ENCODE data around the gene LINC00237.

- TF ChIP-seq TEAD4 (IDR thresholded peaks at IDR 0.05; ENCODE audit: low read length): no peak
- TF ChIP-seq TEAD4 (CRISPR knock-in tag; IDR thresholded peaks at IDR 0.05; ENCODE audit: borderline replicate concordance): no peak
- TF ChIP-seq SMC3 (conservative IDR thresholded peaks at IDR 0.05; ENCODE audit: insufficient read depth, low read depth, low read length): no peak
- TF ChIP-seq, protein P1, sequence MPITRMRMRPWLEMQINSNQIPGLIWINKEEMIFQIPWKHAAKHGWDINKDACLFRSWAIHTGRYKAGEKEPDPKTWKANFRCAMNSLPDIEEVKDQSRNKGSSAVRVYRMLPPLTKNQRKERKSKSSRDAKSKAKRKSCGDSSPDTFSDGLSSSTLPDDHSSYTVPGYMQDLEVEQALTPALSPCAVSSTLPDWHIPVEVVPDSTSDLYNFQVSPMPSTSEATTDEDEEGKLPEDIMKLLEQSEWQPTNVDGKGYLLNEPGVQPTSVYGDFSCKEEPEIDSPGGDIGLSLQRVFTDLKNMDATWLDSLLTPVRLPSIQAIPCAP (CRISPR knock-in tag; IDR thresholded peaks at IDR 0.05; ENCODE audit: borderline replicate concordance): no peak
- no peak for TF ChIP-seq TAF15 (IDR thresholded peaks at IDR 0.05; ENCODE audit: low read depth, low read length)
- no peak for TF ChIP-seq ZNF507 (tag; conservative IDR thresholded peaks at IDR 0.05)
- TF ChIP-seq CREM (IDR thresholded peaks at IDR 0.05; ENCODE audit: low read depth): no peak
Observed at GRCh38 chr20:21090111-21090618, 16.0 kb downstream of the LINC00237 start.
